WTC11 (cell line): ENCODE measurements around the gene COL1A1.

Source experiments
- ATF3 ChIP-seq: sonication (generic); formaldehyde crosslinking; conservative IDR thresholded peaks from 2 replicates; pipeline ENCODE4 v1.8.1; 2022; ENCODE audit warnings: mild to moderate bottlenecking, missing genetic modification reagents
- CBFB ChIP-seq: sonication (generic); formaldehyde crosslinking; IDR thresholded peaks from 2 replicates; pipeline ENCODE4 v1.8.1; 2022; ENCODE audit warnings: mild to moderate bottlenecking, low read depth, missing genetic modification reagents
- CREB1 ChIP-seq: sonication (generic); formaldehyde crosslinking; IDR thresholded peaks from 2 replicates; pipeline ENCODE4 v1.8.0; 2023; ENCODE audit warnings: mild to moderate bottlenecking, missing genetic modification reagents
- ESRRA ChIP-seq: sonication (generic); formaldehyde crosslinking; IDR thresholded peaks from 2 replicates; pipeline ENCODE4 v1.8.1; 2022; ENCODE audit warnings: mild to moderate bottlenecking, missing genetic modification reagents, borderline replicate concordance
- MXD4 ChIP-seq: fragments of 250-450 bp; sonication (Bioruptor Pico); IDR thresholded peaks from 2 replicates; pipeline ENCODE4 v1.8.0; 2021; ENCODE audit warnings: mild to moderate bottlenecking, moderate library complexity, borderline replicate concordance
- NR3C1 ChIP-seq: sonication (generic); formaldehyde crosslinking; conservative IDR thresholded peaks from 2 replicates; pipeline ENCODE4 v1.8.1; 2023; ENCODE audit warnings: low read depth, mild to moderate bottlenecking, missing genetic modification reagents
- USF1 ChIP-seq: sonication (generic); formaldehyde crosslinking; IDR thresholded peaks from 2 replicates; pipeline ENCODE4 v1.8.0; 2022; ENCODE audit warnings: mild to moderate bottlenecking, missing genetic modification reagents
- TF ChIP-seq, protein P1 (sequence below): fragments of 200-600 bp; IDR thresholded peaks from 2 replicates; pipeline ENCODE4 v1.8.0; 2022; ENCODE audit warnings: antibody characterized with exemption
- TF ChIP-seq, protein P2 (sequence below): sonication (generic); formaldehyde crosslinking; IDR thresholded peaks from 2 replicates; pipeline ENCODE4 v1.8.1; 2022; ENCODE audit warnings: low read depth, mild to moderate bottlenecking, moderate library complexity, missing genetic modification reagents, borderline replicate concordance

DNA sequence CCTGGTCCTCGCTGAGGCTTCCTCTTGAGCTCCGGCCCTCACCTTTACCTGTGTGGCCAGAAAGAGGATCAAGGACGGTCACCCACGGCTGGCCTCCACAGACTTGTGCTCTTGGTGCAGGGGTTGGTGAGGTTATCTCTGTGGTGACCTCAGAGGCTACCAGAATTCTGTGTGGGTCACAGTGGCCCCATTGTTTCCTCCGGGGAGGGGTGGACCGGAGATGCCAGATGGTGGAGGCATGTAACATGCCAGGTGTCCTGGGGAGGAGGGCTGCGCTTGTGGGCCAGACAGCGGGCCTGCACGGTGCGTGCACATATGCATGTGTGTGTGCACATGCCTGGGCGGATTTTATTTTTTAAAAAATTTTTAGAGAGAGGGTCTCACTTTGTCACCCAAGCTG is 29.3 kb downstream of the COL1A1 start:
- TF ChIP-seq, protein P1, sequence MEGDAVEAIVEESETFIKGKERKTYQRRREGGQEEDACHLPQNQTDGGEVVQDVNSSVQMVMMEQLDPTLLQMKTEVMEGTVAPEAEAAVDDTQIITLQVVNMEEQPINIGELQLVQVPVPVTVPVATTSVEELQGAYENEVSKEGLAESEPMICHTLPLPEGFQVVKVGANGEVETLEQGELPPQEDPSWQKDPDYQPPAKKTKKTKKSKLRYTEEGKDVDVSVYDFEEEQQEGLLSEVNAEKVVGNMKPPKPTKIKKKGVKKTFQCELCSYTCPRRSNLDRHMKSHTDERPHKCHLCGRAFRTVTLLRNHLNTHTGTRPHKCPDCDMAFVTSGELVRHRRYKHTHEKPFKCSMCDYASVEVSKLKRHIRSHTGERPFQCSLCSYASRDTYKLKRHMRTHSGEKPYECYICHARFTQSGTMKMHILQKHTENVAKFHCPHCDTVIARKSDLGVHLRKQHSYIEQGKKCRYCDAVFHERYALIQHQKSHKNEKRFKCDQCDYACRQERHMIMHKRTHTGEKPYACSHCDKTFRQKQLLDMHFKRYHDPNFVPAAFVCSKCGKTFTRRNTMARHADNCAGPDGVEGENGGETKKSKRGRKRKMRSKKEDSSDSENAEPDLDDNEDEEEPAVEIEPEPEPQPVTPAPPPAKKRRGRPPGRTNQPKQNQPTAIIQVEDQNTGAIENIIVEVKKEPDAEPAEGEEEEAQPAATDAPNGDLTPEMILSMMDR, result no peak
- TF ChIP-seq ATF3 (CRISPR knock-in tag), result no peak
- TF ChIP-seq ESRRA (CRISPR knock-in tag), result no peak
- TF ChIP-seq USF1, result no peak
- TF ChIP-seq CBFB, result no peak
- no peak for TF ChIP-seq CREB1
- no peak for TF ChIP-seq NR3C1 (CRISPR knock-in tag)
- TF ChIP-seq, protein P2, sequence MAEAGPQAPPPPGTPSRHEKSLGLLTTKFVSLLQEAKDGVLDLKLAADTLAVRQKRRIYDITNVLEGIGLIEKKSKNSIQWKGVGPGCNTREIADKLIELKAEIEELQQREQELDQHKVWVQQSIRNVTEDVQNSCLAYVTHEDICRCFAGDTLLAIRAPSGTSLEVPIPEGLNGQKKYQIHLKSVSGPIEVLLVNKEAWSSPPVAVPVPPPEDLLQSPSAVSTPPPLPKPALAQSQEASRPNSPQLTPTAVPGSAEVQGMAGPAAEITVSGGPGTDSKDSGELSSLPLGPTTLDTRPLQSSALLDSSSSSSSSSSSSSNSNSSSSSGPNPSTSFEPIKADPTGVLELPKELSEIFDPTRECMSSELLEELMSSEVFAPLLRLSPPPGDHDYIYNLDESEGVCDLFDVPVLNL (CRISPR knock-in tag), result no peak
- TF ChIP-seq MXD4 (CRISPR knock-in tag), result no peak
